GM21423 (cell line): ENCODE measurements around the gene C14orf180.

Source experiments
- ATAC-seq: cut with Tn5 transposase; IDR thresholded peaks from one replicate; pipeline ENCODE4 v1.9.1; 2021; ENCODE audit warnings: mild to moderate bottlenecking, moderate library complexity; ENCODE audit not compliant: unreplicated experiment

Gene C14orf180

DNA sequence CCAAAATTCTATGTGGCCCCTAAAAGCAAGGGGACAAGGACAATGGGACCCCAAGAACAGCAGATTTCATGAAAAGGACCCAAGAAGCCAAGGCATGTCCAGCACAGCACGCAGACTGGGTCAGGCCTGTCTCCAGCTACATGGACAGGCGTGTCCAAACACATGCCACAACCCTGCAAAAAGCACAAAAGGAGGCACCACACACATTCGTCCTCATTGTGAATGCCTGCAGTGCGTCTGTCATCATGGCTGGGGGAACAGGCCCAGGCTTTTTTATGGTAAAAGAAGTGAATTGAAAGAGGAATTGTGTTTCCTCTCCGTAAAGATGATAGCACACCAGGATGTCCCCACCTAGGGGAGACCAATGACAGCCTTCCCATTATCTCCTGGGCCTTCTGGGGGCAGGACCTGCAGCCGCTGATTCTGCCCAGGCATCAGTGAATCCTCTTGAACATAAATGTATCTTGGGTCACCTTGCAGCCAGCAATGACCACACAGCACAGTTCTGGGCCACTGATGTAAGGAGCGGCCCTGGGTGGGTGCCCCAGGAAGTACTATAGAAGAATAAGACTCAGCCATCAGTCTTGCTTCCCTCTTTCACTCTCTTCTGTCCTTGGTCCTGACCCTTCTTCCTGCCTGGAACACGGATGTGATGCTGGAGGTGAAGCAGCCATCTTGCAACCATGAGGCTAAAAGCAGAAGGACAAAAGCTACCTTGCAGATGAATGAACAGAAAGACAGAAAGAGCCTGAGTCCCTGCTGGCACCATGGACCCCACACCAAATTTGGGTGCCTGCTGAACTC is 29.8 kb upstream of the C14orf180 start:
- ATAC-seq: no peak

DNA sequence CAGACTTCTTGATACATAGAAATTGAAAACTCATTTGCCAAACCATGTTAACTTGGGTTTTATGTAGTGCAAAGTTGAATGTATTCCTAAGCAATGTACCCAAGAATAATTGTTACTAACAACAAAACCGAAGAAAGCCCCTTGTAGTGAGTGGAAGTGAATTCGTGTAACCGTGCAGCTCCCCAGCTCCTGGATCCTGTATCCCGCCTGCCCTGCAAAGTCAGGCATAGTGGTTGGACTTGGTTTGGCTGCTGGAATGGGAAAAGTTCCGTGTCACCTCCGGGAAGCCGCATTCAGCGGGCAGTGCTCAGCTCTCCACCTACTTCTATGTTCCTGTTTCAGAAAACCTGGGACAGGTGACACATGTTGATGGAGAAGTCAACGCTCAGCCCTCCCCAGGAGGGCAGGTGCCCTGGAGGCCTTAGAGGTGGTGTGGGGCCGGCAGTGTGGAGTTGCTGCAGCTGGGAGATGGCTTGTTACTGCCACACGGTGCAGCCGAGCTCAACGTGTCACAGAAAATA is 29.2 kb upstream of the C14orf180 start:
- no peak for ATAC-seq

DNA sequence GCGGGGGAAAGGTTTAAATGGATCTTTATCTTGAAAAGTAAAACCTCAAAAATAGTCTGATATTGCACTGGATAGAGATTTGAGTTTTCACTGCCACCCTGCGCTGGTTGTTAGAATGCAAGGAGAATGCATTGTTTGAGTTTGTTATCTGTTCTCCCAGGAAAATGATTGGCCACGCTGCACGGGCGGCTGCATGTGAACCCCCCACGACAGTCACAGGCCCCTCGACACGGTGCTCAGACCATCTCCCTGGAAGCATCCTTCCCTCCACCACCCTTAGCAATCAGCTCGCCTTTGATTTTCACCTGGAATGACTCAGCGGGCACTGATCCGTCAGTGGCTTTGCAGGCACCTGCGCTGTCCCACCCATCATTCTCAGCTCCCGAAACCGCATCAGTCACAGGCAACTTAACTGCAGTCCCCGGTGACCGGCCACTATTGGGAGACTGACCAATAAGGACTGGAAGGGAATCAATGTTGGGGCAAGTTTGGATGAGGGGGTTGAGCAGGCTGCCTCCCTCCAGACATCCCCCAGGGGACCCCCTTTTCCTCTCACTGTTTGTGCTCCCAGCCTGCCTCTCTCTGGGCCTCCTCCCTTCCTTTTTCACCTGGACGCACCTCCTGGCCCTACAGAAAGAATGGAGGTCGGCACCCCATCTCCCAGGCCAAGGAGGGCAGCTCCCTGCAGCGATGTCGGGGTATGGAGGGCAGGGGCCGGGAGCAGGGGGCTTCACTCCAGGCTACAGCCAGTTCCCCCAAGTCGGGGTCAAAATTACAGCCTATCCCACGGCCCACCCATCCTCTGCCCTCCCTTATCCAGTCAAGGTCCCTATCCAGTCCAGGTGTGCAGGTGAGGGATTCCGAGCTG is 28.5 kb upstream of the C14orf180 start:
- ATAC-seq: no peak

DNA sequence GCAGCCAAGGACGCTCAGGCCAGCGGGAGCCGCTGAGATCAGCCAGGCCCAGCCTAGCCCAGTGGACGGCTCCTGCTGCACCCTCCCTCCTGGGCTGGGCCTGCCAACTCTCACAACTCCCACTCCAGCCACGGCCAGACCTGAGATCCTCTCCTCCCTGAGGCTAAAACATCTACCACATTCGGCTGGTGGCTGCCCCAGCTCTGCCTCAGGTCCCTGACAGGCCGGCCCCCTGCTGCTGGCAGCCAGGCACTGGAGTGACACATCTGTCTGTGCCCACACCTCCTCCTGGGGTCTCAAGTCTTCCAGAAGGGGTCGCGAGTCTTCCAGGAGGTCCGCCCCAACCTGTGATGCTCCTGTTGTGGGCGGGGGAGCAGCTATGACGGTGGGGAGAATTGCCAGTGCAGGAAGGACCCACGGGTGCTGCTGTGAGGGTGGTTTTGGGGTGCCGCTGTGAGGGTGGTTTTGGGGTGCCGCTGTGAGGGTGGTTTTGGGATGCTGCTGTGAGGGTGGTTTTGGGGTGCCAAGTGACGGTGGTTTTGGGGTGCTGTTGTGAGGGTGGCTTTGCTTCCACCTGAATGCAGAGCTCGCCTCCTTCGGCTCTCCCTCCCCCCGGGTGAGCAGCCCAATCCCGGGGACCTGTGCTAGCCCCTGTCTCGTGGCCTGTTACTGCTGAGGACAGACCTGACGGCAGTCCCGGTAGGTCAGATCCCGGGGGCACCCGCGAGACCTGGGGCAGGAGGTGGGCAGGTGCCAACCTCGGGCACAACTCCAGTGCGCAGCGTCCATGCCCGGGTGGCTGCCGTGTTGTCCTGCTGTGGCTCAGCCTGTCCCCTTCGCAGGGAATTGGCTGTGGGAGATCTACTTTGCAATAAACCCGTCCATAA is 27.5 kb upstream of the C14orf180 start:
- ATAC-seq: no peak

DNA sequence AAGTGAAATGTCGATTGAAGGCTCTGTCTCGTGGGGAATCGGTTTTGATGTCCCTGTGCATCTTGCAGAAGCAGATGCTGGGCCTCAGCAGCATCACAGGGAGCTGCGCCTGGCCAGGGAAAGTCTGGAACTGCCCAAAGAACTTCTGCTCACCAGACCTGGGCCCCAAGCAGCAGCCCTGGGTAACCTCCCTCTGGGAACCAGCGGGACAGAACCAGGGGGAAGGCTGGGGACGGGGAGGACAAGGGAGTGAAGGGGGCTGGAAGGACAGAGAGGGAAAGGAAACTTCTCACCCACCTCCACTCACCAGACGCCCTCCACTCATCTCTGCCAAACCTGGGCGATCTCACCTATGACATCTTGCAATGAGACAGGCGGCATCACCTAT is 26.8 kb upstream of the C14orf180 start:
- ATAC-seq: no peak

DNA sequence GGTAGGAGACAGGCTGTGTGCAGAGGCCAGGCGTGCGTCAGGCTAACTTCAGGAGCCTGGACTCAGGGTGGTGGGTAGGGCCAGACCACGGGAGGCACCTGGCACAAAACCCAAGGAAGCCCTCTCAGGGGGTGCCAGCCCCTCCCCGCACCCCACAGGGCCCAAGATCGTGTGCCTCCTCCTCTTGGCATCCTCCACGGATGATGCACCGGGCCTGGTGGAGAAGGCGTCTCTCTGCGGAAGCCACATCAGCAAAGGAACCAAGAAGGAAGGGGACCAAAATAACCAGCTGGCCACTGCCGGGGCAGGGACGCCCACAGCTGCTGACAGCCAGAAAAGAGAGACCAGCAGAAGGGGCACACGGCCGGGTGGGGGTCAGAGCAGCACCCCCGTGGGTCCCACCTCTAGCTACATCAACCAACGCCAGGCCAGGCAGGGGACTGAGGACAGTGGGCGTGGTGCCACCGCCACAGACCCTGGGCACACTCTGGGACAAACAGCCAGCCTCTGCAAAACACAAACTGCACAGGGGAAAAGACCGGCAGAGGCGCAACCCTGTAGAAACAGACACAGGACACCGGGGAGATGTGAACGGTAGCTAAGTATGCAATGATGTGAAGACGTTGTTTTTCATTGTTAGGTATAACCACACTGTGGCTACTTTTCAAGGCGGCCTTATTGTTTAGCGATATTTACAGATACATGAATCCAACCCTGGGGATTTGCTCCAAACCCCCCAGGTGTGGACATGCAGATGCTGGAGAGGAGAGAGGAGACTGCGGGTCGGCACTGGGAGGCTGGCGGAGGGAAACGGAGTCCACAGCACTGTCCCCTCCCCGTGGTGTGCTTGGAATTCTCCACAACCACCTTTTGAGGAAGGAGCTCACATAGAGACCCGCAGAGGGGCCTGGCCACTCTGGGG is 26.1 kb upstream of the C14orf180 start:
- ATAC-seq: no peak

DNA sequence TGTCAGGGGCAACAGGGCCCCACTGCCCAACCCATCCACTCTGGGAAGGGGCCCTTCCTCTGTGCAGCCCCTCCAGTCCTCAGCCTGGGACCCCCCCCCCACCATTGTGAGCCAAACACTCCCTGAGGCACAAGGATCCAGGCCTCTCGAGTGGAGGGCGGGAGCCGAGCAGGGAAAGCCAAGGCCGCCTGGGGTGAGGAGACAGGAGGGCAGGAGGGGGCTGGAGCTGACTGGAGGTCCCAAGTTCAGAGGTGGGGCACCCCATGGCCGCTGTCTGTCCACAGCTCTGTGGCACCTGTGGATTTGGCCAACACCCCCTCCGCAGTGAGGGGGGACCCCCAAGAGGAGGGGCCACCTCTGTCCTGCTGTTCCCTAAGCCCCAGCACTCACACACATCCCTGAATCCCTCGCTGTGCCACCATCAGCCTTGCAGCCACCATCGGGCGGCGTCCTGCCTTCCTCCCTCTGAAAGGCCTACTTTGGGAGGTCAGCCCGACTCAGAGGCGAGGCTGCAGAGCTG is 25.4 kb upstream of the C14orf180 start:
- no peak for ATAC-seq

DNA sequence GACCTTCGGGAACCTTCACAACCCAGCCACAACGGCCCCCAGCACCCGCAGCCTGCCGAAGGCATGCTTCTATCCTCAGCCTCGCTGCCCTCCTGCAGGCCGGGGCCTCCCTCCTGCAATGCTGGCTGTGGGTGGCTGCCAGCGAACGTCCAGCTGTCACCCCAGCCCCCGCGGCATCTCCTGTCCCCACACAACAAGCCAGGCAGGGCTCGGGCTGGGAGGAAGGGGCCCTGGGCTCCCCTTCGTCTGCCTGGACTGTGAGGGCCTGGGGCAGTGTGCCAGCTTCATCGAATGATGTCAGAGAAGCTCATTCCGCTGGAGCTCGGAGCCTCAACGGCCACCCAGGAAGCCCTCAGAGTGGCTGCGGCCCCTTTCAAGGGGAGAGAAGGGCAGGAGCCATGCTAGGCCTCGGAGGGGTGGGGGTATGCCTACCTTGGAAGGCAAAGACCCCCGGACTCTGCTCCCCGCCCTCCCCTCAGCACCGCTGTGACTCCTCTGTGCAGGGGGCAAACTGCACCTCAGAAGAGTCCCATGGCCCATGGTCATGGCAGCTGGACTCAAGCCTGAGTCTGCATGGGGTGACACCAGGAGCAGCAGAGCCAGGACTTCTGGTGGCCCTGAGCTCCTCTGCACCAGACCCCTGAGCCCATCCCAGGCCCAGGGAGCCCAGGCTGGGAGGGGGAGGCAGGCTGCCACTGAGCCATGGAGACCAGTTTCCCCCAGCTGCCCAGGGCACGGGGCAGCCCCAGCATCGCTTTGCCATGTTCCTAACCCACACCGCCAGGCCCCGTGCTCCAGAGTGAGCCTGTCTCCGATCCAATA is 24.7 kb upstream of the C14orf180 start:
- ATAC-seq: no peak

DNA sequence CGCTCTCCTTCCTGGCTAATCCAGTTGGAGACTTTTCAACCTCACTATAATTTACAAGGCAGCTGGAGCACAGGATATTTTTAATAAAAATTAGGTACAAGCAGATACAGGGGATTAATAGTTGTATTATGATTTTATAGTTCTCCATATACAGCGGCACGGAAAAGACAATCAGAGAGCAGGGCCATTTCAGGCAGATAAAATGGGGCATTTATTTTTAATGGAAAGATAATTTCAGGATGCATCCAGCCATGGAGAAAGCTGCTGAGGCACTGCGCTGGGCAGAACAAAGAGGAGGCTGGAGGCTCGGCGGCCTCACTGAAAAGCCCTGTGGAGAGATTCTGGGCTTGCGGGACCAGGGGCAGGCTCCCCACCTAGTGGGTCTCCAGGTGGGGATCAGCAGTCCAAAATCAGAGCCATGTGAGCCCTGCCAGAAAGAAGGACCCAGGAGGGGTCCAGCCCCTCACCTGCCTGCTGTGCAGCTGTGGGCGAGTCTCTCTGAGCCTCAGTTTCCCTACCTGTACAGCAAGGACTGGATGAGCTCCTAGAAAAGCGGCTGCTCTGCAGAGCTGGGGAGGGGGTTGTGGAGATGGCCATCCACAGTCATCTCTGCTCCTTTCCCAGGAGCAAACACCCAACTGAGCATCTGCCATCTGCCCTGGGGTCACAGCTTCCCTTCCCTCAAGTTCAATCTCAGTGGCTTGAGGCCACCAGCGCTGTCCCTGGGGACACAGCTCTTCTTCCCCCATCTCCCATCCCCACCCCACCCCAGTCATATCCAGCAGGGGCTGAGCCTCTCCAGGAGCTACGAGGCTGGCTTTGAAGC is 23.9 kb upstream of the C14orf180 start:
- no peak for ATAC-seq

DNA sequence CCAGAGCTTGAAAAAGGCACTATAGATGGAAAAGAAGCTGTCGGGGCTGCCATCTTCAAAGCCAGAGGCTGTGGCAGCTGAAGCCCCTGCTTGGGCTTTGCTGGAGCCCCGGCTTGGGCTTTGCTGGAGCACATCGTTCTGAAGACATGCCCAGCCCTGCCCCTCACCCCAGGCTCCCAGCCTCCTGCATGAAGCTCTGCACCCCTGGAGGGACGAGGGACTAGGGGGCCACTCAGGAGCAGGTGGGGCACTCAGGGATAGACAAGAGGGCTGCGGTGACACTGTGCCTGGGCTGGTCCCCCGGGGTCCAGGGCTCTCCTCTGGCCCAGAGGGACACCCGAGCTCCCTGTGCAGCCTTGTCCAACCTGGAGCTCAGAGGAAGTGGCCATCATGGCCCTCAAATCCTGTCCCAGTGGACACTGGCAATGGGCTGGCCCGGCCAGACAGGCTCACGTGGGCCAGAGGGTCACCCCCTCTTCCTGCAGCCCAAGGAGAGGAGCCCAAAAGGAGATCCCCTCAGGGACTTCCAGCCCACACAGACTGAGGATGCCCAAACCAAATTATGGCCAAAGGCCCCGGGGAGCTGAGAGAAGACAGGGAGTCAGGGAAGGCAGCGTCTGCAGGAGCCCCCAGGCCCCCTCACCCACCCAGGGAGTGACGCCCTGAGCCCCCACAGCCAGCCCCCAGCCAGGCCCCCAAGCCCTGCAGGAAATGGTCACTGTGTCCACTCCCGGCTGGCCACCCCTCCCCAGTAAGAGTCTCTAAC is 23.1 kb upstream of the C14orf180 start:
- ATAC-seq: no peak

DNA sequence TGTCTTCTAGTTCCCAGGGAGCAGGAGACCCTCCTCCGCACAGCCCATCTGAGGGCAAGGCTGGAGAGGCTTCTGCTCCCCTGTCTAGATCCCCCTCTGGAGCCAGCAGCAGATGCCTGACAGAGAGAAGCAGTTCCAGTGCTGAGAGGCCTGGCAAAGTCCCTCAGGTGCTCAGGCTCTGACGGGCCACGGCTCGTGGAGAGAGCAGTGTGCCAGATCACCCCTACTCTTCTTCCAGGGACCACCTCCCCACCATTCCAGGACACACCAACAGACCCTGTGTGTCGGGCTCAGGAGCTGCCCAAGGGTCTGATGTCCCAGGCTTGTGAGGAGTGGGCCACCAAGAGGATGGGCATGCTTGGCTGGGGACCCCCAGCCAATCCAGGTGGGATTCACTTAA is 22.5 kb upstream of the C14orf180 start:
- no peak for ATAC-seq

DNA sequence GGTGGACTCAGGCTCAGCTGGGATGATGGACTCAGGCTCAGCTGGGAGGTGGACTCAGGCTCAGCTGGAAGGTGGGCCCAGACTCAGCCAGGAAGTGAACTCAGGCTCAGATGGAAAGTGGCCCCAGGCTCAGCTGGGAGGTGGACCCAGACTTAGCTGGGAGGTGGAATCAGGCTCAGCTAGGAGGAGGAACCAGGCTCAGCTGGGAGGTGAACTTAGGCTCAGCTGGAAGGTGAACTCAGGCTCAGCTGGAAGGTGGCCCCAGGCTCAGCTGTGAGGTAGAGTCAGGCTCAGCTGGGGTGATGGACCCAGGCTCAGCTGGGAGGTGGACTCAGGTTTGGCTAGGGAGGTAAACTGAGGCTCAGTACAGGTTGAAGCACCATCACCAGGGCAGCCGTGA is 21.8 kb upstream of the C14orf180 start:
- no peak for ATAC-seq

DNA sequence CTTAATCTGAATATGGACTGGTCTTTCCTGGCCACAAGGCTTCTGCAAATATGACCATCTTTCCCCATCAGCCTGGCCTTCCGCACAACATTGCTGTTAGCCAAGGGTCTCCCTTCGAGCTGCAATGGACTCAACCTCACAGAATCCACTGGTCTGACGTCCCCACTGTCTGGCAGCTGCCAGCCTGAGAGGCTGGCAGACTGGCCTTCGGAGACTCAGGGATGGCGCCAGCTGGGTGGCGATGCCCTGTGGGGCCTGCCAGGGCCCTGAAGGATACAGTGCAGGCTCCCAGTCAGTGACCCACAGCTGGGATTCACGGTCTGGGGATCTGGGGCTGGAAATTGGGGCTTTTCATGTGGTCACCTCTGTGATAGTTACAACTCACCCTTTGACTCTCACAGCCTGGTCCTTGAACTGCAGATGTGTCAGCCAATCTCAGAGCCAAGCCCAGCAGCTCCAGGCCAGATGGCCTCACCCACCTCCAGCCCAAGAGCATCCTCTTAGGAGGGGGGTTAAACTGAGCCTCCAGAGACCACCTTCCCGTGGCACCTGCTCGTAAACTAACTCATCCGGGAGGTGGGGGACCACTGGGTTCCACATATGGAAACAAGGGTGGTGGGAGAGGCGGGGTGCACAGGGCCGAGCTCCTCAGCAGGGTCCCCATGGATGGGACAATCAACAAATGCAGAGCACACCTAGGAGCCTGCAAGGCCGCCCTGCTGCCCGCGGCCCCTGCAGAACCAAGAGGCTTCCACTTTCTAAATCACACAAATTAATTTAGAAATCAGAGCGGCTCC is 21.1 kb upstream of the C14orf180 start:
- no peak for ATAC-seq

DNA sequence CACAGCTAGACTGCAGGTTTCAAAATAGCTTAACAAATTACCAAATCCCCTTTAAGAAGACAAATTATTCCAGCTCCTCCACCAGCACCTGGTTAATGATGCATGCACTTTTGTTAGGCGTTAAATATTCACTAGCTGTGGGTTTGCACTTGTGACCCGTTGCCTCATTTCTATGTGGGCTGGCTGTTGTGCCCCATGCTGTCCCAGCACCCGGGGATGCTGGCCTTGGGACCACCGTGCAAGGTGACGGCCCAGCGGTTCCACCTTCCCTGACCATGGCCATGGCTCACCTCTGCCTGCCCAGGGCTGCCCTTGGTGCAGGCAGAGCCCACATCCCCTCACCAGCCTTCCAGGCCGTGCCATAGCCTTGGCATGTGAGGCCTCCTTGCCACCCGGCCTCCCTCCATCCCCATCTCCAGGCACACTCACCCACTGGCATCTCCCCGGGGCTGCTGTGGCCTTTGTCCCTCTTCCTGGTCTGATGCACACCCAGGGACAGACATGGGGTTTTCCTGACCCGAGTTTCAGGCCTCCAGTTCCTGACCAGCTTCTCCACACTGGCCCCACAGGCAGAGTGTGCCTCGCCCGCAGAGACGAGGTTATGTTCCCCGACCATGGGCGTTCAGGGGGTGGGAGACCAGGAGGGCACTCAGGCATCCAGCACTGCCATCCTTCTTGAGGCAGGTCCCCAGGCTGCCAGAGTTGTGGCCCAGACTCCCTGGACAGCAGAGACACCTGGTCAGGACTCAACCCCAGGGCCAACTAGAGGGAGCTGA is 20.3 kb upstream of the C14orf180 start:
- ATAC-seq: no peak

DNA sequence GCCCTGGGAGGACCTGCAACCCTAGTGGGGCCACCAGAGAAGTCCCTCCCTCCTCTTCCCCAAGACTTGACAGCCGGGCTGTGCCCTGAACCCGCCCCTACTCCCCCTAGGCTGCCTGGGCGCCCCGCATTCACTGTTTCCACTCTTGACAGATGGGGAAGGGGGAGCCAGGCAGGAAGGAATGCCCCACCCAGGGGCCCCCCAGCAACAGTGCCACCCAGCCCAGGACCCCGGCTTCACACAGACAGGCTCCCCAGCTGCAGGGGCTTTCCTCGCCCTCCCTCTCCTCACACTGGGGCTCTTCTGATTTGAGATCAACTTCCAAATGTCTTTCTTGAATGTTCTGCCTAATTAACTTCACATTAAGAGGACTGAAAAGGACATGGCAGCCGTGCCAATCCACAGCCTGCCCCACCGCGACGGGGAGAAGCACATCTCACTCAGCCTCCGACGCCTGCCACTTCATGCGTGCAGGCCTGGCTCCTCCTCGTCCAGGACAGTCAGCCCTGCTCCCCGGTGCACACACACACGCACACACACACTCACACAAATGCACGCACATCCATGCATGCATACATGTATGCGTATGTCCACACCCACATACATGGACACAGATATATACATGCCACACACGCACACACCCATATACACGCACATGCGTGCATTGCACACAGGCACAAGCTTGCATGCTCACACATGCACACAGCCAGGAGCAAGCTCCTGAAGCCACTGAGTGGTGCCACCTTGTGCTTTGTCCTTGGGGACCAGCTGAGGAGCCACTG is 19.6 kb upstream of the C14orf180 start:
- ATAC-seq: no peak
